BE2C (cell line): ENCODE measurements around the gene ATP6V1B1.

Experiments
- DNase-seq: peaks from one replicate; pipeline ENCODE4 v3.0.0-alpha.2; 2020
- H3K27me3 ChIP-seq: fragments of 250-450 bp; sonication (Bioruptor Pico); 2 replicates; pipeline ENCODE4 v1.5.1; 2020; ENCODE audit warnings: mild to moderate bottlenecking
- H3K36me3 ChIP-seq: fragments of 250-450 bp; sonication (Bioruptor Pico); 2 replicates; pipeline ENCODE4 v1.5.1; 2020; ENCODE audit warnings: mild to moderate bottlenecking
- H3K4me1 ChIP-seq: fragments of 250-450 bp; sonication (Bioruptor Pico); 2 replicates; pipeline ENCODE4 v1.5.1; 2020
- H3K4me3 ChIP-seq: 2 replicates; pipeline ENCODE4 v1.5.1; 2011; ENCODE audit warnings: low read depth, low read length
- H3K9me3 ChIP-seq: fragments of 250-450 bp; sonication (Bioruptor Pico); 2 replicates; pipeline ENCODE4 v1.5.1; 2020
- CTCF ChIP-seq: IDR thresholded peaks from 2 replicates; pipeline ENCODE4 v1.5.1; 2012; ENCODE audit warnings: mild to moderate bottlenecking, low read depth, low read length

The ATP6V1B1 gene

GRCh38 chr2:70893186-70893585, 42.5 kb upstream of the ATP6V1B1 start:
- Histone ChIP-seq H3K9me3 (no peaks in the 10 kb centered on the region), H3K4me3 (no peak overlapping the region), H3K27me3 (no peaks in the 10 kb centered on the region), H3K36me3 (no peaks in the 10 kb centered on the region), H3K4me1 (no peaks in the 10 kb centered on the region)
- DNase-seq, result no peak
- TF ChIP-seq CTCF, result no peak

GRCh38 chr2:70894765-70895164, 40.9 kb upstream of the ATP6V1B1 start:
- no peak for DNase-seq
- no peak for TF ChIP-seq CTCF
- no peak overlapping the region for H3K4me3 ChIP-seq
- no peaks in the 10 kb centered on the region for H3K36me3 ChIP-seq
- no peaks in the 10 kb centered on the region for H3K4me1 ChIP-seq
- H3K27me3 ChIP-seq, result no peaks in the 10 kb centered on the region
- no peaks in the 10 kb centered on the region for H3K9me3 ChIP-seq

GRCh38 chr2:70895249-70895648, 40.5 kb upstream of the ATP6V1B1 start:
- no peaks in the 10 kb centered on the region for H3K4me1 ChIP-seq
- no peaks in the 10 kb centered on the region for H3K9me3 ChIP-seq
- no peak overlapping the region for H3K4me3 ChIP-seq
- DNase-seq, result no peak
- TF ChIP-seq CTCF, result no peak
- H3K27me3 ChIP-seq, result no peaks in the 10 kb centered on the region
- no peaks in the 10 kb centered on the region for H3K36me3 ChIP-seq

- Histone ChIP-seq H3K27me3 (no peaks in the 10 kb centered on the region), H3K9me3 (no peaks in the 10 kb centered on the region), H3K4me3 (no peak overlapping the region), H3K4me1 (no peaks in the 10 kb centered on the region), H3K36me3 (no peaks in the 10 kb centered on the region)
- DNase-seq, result no peak
- TF ChIP-seq CTCF, result no peak
These were observed 39.5 kb upstream of the ATP6V1B1 start for GRCh38 chr2:70895998-70896764.

GRCh38 chr2:70896765-70897202, 38.9 kb upstream of the ATP6V1B1 start:
- no peaks in the 10 kb centered on the region for H3K4me1 ChIP-seq
- no peak for TF ChIP-seq CTCF
- H3K36me3 ChIP-seq, result no peaks in the 10 kb centered on the region
- H3K27me3 ChIP-seq, result no peaks in the 10 kb centered on the region
- DNase-seq, result no peak
- no peak overlapping the region for H3K4me3 ChIP-seq
- no peaks in the 10 kb centered on the region for H3K9me3 ChIP-seq

GRCh38 chr2:70897203-70897976, 38.3 kb upstream of the ATP6V1B1 start:
- no peaks in the 10 kb centered on the region for H3K9me3 ChIP-seq
- no peaks in the 10 kb centered on the region for H3K36me3 ChIP-seq
- no peak for DNase-seq
- H3K27me3 ChIP-seq, result no peaks in the 10 kb centered on the region
- H3K4me3 ChIP-seq, result no peak overlapping the region
- no peak for TF ChIP-seq CTCF
- no peaks in the 10 kb centered on the region for H3K4me1 ChIP-seq
